PFSK-1 (cell line): Measurements from ENCODE around the gene RYR2.

Source experiments
- FOXP2 ChIP-seq: optimal IDR thresholded peaks from 2 replicates; pipeline ENCODE3; 2011; ENCODE audit warnings: borderline replicate concordance, control low read depth, inconsistent platforms; ENCODE audit not compliant: insufficient read depth; ENCODE audit errors: extremely low read length, extremely low read depth
- POLR2AphosphoS5 ChIP-seq: IDR thresholded peaks from 2 replicates; pipeline ENCODE4 v1.6.1; 2012; ENCODE audit warnings: low read depth, mild to moderate bottlenecking, control low read depth, low read length, moderate library complexity
- SIN3A ChIP-seq: IDR thresholded peaks from 2 replicates; pipeline ENCODE4 v1.6.1; 2012; ENCODE audit warnings: mild to moderate bottlenecking, low read length, moderate library complexity, borderline replicate concordance; ENCODE audit not compliant: insufficient read depth
- TAF1 ChIP-seq: IDR thresholded peaks from 2 replicates; pipeline ENCODE4 v1.6.1; 2012; ENCODE audit warnings: low read length, control low read depth, borderline replicate concordance; ENCODE audit not compliant: insufficient read depth
- TF ChIP-seq, protein P1 (sequence below), 2 experiments: IDR thresholded peaks; 2 replicates each; pipeline versions ENCODE4 v1.6.1 to v1.8.0; 2011 to 2012; ENCODE audit warnings: low read depth in 2 of 2, low read length in 2 of 2, control low read depth in 1 of 2, inconsistent platforms in 1 of 2, mild to moderate bottlenecking in 1 of 2, moderate library complexity in 1 of 2; ENCODE audit not compliant: insufficient read depth in 1 of 2

DNA sequence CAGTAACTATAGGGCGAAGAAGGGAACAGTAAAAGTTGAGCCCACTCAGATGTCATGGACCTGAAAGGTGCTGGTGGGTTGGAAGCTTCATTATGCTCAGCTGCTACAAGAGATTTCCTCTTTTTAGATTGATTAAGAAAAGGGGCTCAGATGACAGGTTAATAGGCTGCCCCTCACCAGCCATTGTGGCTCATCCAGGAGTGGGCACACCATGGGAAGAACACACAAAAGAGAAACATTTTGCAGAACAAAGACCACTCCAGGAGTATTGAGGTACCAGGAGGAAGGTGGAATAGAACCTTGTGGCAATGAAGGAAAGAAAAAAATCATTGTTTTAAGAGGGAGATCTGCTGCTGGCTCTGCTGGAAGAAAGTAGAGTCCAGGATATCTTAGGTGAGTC lies 205.5 kb downstream of the RYR2 start:
- no peak for TF ChIP-seq POLR2AphosphoS5
- TF ChIP-seq, protein P1, sequence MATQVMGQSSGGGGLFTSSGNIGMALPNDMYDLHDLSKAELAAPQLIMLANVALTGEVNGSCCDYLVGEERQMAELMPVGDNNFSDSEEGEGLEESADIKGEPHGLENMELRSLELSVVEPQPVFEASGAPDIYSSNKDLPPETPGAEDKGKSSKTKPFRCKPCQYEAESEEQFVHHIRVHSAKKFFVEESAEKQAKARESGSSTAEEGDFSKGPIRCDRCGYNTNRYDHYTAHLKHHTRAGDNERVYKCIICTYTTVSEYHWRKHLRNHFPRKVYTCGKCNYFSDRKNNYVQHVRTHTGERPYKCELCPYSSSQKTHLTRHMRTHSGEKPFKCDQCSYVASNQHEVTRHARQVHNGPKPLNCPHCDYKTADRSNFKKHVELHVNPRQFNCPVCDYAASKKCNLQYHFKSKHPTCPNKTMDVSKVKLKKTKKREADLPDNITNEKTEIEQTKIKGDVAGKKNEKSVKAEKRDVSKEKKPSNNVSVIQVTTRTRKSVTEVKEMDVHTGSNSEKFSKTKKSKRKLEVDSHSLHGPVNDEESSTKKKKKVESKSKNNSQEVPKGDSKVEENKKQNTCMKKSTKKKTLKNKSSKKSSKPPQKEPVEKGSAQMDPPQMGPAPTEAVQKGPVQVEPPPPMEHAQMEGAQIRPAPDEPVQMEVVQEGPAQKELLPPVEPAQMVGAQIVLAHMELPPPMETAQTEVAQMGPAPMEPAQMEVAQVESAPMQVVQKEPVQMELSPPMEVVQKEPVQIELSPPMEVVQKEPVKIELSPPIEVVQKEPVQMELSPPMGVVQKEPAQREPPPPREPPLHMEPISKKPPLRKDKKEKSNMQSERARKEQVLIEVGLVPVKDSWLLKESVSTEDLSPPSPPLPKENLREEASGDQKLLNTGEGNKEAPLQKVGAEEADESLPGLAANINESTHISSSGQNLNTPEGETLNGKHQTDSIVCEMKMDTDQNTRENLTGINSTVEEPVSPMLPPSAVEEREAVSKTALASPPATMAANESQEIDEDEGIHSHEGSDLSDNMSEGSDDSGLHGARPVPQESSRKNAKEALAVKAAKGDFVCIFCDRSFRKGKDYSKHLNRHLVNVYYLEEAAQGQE (IDR thresholded peaks at IDR 0.05; ENCODE audit: insufficient read depth in 1 of 2, low read depth in 2 of 2, low read length in 2 of 2) = no peak
- TF ChIP-seq TAF1 = no peak
- no peak for TF ChIP-seq SIN3A
- TF ChIP-seq FOXP2 = no peak
